HG03521 (cell line): ENCODE measurements around the gene CHCHD10.
A peak's percentile ranks its signal among the peaks of the same experiment; 100 is the strongest.

Source experiments
- ATAC-seq: cut with Tn5 transposase; IDR thresholded peaks from one replicate; pipeline ENCODE4 v1.9.1; 2021; ENCODE audit warnings: mild to moderate bottlenecking, moderate library complexity; ENCODE audit not compliant: unreplicated experiment

CHCHD10 gene

GRCh38 chr22:23787910-23788309 is 20.1 kb upstream of the CHCHD10 start:
- no peak for ATAC-seq

- ATAC-seq: no peak
These were observed 19.8 kb upstream of the CHCHD10 start for GRCh38 chr22:23787600-23787896.

- peak; percentile 75 for ATAC-seq
These were observed 19.2 kb upstream of the CHCHD10 start, which contains the start of gene SMARCB1 for GRCh38 chr22:23786752-23787599. TSS of gene SMARCB1 (plus strand) at chr22:23786966. CDS start at chr22:23787170, 204 bp downstream.

- no peak for ATAC-seq
These were observed 18.5 kb upstream of the CHCHD10 start for GRCh38 chr22:23786261-23786710.

- no peak for ATAC-seq
These were observed 16.5 kb upstream of the CHCHD10 start for GRCh38 chr22:23784215-23784732.

- ATAC-seq: no peak
These were observed 15.7 kb upstream of the CHCHD10 start for GRCh38 chr22:23783265-23784150.

GRCh38 chr22:23782703-23783102 is 14.9 kb upstream of the CHCHD10 start:
- no peak for ATAC-seq

GRCh38 chr22:23782252-23782651 is 14.5 kb upstream of the CHCHD10 start:
- no peak for ATAC-seq

- no peak for ATAC-seq
These were observed 13.9 kb upstream of the CHCHD10 start for GRCh38 chr22:23781511-23782183.

GRCh38 chr22:23781065-23781464 is 13.3 kb upstream of the CHCHD10 start:
- ATAC-seq: no peak

- no peak for ATAC-seq
These were observed 12.5 kb upstream of the CHCHD10 start for GRCh38 chr22:23780146-23780748.

GRCh38 chr22:23779731-23780130 is 12.0 kb upstream of the CHCHD10 start:
- no peak for ATAC-seq

GRCh38 chr22:23779083-23779482 is 11.3 kb upstream of the CHCHD10 start:
- ATAC-seq: no peak

GRCh38 chr22:23778577-23778900 is 10.8 kb upstream of the CHCHD10 start:
- no peak for ATAC-seq

- no peak for ATAC-seq
These were observed 10.2 kb upstream of the CHCHD10 start for GRCh38 chr22:23777776-23778576.

- no peak for ATAC-seq
These were observed 8.1 kb upstream of the CHCHD10 start for GRCh38 chr22:23775779-23776375.

GRCh38 chr22:23774922-23775436 is 7.2 kb upstream of the CHCHD10 start:
- no peak for ATAC-seq

- no peak for ATAC-seq
These were observed 6.5 kb upstream of the CHCHD10 start for GRCh38 chr22:23774114-23774921.
